GM18517 (cell line): ENCODE results near the gene P4HTM.

Experiments
- ATAC-seq: cut with Tn5 transposase; IDR thresholded peaks from one replicate; pipeline ENCODE4 v1.9.1; 2021; ENCODE audit warnings: mild to moderate bottlenecking, moderate library complexity; ENCODE audit not compliant: unreplicated experiment

The P4HTM gene, protein sequence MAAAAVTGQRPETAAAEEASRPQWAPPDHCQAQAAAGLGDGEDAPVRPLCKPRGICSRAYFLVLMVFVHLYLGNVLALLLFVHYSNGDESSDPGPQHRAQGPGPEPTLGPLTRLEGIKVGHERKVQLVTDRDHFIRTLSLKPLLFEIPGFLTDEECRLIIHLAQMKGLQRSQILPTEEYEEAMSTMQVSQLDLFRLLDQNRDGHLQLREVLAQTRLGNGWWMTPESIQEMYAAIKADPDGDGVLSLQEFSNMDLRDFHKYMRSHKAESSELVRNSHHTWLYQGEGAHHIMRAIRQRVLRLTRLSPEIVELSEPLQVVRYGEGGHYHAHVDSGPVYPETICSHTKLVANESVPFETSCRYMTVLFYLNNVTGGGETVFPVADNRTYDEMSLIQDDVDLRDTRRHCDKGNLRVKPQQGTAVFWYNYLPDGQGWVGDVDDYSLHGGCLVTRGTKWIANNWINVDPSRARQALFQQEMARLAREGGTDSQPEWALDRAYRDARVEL

DNA sequence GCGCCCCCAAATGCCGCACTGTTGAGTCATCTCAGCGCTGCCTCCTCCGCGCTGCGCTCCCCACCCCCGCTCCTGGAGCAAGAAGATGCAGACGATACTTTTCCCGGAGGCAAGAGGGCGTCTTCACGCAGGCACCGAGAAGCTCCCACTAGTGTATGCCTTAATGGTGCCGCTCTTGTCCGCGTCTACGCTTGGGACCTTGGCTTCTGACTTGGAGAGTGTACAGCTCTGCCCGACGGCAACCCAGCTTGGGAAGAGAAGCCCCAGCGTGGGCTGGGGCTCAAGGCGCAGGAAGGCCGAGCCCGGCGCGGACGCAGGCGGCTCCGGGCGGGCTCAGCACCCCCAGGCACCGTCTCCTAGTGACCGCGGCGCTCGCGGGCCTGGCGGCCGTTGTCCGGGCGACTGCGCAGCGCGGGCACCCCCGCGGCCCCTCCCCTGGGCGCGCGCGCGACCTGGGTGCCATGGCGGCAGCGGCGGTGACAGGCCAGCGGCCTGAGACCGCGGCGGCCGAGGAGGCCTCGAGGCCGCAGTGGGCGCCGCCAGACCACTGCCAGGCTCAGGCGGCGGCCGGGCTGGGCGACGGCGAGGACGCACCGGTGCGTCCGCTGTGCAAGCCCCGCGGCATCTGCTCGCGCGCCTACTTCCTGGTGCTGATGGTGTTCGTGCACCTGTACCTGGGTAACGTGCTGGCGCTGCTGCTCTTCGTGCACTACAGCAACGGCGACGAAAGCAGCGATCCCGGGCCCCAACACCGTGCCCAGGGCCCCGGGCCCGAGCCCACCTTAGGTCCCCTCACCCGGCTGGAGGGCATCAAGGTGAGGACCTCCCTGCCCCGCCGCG lies at the start of gene P4HTM:
Gene P4HTM, plus strand, starts transcription at position 446 of the 840 bp plus-strand sequence. Its CDS starts 16 bp downstream, at position 462.
- peak; percentile 54 for ATAC-seq

DNA sequence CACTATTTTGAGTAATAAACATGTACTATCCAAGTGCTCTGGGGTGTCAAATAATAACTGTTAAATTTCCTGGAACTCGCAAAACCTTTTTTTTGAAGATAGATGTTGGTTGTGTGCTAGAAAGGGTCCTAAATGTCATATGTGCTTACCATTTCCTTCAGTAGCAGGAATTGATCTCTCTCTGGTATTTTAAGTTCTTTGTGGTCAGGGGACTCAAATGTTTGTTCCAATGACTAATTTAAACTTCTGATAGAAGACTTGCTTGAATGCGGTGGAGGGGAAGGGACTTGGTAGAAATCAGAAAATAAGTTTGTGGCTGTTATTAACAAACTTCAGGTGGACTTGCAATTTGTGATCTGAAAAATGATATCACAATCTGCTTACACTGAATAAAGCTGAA lies 44.6 kb upstream of the P4HTM start:
- no peak for ATAC-seq

DNA sequence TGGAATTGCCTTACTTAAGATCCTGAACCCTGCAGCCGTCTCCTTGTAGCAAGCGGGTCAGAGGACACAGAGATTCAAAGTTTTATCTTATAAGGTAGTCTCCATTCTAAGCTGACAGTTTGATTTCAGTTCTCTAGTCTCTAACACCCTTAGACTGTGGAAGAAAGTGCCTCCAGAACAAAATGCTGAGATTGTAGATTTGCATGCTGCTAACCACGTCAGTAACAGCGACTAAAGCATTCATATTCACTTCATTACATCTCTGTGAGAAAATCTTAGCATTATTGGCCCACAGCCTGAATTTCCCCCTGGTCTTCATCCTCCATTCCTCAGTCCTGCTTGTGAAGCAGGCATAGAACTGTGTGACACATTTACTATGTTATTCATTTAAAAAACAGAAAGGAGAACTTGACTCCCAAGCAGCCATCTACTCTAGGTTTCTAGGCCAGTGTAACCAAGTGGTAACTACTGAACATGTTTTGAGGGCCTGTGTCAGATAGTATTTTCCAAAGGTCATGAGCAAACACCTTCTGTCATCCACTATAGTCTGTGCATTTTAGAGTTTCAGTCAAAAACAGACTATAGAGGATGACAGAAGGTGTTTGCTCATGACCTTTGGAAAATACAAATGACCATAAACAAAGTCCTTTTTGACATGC lies 44.0 kb upstream of the P4HTM start:
- no peak for ATAC-seq

DNA sequence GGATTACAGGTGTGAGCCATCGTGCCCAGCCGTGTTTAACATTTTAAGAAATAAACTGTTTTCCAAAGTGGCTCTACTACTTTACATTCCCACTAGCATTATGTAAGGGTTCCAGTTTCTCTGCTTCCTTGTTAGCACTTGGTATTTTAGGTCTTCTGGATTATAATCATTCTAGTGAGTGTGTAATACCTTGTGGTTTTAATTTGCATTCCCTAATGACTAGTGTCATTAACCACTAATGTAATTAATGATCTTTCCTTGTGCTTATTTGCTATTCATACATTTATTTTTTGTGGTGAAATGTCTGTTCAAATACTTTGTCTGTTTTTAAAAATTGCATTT lies 40.7 kb upstream of the P4HTM start:
- ATAC-seq, result no peak

DNA sequence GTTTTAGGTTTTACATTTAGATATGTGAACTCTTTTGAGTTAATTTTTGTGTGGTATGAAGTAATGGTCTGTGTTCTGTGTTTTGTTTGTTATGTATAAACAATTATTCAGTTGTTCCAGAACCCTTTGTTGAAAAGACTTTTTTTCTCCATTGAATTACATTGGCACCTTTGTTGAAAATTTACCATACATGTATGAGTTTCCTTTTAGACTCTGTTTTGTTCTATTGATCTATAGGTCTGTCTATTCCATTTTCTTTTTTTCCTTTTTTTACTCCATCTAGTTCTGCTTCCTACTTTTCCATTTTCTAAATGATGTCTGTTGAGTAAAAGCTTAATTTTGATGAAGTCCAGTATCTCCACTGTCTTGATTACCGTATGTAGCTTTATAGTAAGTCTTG lies 40.0 kb upstream of the P4HTM start:
- no peak for ATAC-seq

DNA sequence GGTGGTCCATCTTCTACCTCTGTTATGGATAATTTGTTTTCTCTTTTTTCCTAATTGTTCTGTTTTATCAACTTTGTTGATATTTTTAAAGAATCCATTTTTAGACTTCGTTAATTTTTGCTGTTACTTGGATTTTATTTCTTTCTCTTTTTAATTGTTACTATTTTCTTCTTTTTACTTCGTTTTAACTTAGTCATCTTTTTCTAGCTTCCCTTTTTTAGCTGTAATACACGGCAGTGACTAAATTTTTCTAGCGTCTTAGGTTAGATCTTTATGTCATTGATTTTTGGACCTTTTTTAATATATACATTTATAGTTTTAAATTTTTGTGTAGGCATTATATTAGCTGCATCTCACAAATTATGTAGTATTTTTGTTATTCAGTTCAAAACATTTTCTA lies 38.3 kb upstream of the P4HTM start:
- ATAC-seq, result no peak

DNA sequence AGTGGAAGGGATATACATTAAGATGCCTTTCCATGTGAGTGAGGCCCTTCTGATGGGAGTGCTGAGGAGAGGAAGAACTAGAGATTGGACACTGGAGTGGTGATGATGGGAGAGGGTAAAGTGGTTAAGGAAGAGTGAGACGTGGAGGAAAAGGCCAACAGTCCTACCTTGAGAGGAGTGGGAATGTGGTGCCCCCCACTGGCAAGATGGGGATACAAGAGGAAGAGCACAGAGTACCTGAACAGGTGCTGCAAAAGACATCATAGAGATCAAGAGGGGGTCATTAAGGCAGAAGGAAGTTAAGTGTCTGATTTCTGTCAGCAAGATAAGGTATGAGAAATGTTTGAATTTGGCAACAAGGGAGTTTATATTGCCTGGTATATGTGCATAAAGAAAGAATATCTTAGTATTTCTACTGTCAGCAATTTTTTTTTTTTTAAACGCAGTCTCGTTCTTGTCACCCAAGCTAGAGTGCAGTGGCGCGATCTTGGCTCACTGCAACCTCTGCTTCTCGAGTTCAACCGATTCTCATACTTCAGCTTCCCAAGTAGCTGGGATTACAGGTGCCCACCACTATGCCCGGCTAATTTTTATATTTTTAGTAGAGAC lies 37.4 kb upstream of the P4HTM start:
- no peak for ATAC-seq

DNA sequence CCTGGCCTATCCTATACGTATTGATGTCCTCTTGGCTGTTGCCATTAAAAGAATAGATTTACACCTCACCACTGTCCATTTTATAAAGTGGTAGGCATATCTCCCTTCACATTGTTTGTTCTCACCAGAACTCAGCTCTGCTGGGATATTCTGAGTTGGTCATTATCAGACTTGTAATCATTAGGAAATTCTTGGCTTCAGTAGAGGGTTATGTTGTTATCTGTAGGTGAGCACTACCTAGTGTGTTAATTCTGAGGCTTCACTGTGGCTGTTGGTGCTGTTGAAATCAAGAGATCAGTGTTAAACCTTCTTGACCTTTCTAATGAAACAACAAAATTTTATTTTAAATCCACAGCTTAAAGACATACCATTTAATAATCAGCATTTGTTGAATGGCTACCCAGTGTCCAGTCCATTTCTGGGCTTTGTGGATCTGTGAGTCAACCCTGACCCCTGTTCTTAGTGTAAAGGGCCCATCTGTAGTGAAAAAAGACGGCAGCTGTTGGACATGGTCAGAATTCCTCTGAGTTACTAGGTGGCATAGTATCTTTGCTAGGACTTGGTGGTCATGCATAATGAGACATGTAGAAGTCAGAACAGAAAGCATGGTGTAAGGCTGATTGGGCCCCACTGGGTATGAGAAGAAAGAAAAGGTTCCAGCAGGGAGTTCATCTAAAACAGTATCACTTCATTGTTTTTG lies 32.9 kb upstream of the P4HTM start:
- ATAC-seq, result no peak

DNA sequence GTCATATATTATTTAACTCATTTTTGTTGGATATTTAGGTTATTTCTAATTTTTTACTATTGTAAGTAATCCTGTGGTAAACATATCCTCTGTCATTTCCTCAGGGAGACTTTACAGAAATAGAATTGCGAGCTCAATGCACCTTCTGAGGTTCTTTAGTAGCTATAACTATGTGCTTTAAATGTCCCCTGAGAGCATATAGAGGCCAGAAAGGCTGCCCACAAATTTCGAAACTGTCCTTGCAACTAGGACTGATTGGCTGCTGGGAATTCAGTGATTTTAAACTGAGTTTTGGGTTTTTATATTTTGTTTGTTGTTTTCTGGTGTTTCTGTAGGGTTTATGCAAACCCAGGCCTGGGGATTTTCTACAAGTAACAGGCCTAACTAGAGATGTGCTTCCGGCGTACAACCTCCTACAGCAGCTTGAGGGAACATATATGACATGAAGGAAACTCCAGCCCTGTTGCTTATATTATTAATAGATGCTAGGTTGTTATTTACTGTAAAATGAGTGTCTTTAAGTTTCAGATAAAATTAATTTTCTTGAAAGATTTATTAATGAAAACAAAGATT lies 29.1 kb upstream of the P4HTM start:
- ATAC-seq, result no peak

DNA sequence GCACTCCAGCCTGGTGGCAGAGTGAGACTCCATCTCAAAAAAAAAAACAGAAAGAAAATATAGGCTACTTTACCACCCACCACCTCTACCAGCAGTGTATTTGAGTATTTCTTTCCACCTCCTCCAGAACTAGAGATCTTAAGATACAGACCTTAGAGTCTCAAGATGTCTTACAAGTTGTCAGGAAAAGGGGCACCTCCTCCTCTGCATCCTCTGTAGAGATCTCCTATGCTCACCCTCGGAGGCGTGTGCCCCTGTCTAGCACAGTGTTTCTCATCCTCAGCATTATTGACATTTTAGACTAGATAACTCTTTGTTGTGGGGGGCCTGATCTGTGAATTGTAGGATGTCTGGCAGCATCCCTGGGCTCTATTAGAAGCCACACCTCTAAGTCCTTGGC lies 27.7 kb upstream of the P4HTM start:
- ATAC-seq, result no peak

DNA sequence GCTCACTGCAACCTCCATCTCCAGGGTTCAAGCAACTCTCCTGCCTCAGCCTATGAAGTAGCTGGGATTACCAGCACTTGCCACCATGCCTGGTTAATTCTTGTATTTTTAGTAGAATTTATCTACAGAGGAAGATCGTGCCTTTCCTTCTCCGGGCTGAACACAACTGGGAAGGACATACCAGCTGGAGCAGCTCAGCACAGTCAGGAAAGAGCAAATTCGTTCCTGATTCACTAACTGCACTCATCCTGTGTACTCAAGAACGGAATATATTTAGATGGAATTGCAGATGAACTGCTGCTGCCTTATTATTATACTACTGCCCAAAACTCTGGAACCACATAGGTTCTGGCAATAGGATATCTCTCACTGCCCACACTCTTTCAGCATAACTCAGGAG lies 27.1 kb upstream of the P4HTM start:
- no peak for ATAC-seq

DNA sequence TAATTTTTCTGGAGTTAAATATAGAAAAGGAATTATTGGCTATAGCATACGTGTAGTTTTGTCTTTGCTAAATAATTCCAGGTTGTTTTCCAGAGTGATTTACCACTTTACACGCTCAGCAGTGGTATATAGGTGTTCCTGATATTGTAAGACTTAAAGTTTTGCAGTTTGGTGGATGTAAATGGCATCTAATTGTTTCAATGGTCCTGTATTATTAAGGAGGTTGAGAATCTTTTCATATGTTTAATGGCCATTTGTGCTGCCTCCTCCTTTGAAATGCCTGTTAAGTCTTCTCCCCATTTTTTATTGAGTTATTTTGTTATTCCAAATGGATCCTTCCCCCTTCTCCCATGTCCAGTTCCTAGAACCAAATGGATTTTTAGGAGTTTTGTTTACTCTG lies 26.4 kb upstream of the P4HTM start:
- ATAC-seq, result no peak

DNA sequence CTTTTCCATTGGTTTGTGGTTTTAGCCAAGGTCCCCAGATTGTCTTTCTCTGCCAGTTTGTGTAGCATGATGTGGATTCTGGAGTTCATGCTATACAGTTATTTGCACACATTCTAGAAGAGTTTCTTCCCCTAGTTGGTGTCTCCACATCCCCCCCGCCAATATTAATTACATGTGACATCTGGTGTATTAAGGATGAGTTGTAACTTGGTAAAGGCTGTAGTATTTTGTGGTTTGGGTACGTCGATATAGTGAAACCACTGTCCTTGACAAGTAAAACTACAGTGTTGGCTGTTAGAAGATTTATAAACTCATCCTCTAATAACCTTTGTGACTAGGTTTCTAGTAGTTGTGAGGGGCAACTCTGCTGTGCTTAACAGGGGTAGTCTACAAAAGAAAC lies 23.7 kb upstream of the P4HTM start:
- no peak for ATAC-seq

DNA sequence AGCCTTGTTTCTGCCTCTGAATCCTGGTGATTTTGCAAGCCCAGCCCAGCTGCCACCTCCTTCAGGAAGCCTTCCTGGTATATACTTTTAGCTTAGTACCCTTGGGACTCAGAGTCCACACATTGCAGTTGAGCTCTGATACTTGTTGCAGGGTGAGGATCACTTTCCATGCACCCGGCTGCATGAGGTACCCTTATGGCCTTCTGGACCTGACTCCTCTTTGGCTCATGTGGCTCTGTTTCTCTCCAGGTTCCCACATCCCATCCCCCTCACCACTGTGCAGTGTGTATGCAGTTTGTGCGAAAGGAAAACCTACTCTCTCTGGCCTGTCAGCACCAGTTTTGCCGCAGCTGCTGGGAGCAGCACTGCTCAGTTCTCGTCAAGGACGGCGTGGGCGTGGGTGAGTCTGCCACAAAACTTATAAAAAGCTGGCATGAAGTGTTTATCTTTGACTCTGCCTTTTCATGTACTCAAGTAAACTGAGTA lies 23.1 kb upstream of the P4HTM start:
- ATAC-seq, result no peak

DNA sequence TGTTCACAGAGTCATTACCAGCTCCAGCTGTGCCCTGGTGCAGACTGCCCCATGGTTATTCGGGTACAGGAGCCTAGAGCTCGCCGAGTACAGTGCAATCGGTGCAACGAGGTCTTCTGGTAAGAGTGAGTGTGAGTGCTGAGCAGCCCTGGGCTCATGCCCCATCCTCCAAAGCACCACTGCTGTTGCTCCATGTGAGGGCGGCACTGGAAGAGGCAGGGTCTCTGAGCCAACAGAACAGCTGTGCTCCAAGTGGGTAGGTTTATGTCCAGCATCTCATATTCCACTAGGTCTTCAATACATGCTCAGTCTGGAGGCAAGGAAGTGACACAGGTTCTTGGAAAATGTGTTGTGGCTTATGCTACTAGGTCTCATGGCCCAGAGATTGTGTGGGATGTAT lies 19.5 kb upstream of the P4HTM start:
- ATAC-seq, result no peak

DNA sequence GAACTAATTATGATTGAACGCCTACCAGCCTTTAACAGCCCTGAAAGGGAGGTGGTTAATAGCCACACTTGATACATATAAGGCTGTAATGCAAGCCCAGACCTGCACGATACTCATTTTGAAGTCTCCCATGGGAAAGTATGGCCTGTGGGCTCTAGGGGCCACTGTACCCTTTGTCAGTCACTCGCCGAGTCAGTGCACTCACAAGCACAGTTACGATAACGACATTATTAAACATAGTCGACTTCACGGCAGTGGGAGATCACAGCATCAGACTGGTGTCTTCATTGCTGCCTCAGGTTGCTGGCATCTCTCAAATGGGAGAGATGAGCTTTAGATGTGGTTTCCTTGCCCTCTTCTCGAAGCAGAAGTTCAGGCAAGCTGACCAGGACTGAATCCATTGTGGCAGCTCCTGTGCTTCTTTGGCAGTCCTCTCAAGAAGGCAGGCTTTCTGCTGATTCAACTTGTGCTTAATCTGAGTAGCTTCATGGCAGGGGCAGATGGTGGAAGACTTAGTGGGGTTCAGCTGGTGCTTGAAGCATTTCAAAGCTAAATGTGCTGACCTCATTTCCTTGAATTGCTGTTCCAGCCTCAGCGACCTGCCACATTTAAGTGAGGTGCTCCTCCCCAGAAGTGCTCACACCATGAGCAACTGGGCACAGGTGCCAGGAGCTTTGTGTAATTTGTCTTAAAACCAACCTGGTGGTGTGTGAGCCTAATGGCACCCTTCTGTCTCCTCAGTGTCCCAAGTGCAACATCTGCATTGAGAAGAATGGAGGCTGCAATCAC lies 15.8 kb upstream of the P4HTM start:
- ATAC-seq, result no peak

DNA sequence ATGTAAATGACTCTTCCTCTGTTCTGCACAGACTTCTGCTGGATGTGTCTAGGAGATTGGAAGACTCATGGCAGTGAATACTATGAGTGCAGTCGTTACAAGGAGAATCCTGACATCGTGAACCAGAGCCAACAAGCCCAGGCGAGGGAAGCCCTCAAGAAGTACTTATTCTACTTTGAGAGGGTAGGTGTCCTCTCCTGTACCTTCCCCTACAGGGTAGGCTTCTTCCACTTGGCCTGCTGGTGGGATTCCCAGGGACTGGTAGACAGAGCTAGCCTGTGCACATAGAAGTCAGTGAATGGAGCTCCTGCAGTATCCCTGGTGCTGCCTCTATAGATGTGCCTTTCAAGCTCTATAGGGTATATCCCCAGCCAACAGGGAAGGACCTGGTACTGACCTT lies 10.6 kb upstream of the P4HTM start:
- ATAC-seq, result no peak

DNA sequence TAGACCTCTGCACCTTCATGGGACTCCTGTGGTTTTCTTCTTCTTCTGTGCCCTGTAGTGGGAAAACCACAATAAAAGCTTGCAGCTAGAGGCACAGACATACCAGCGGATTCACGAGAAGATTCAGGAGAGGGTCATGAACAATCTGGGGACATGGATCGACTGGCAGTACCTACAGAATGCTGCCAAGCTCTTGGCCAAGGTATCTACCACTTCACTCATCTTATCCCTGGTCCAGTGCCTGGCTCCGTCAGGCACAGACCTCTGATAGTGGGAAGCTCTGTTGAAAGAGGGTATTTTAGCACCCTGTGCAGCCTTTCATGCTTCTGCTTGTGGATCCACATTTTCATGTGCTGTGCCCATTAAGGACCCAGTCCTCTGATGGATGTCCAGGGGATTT lies 9.7 kb upstream of the P4HTM start:
- ATAC-seq, result no peak

DNA sequence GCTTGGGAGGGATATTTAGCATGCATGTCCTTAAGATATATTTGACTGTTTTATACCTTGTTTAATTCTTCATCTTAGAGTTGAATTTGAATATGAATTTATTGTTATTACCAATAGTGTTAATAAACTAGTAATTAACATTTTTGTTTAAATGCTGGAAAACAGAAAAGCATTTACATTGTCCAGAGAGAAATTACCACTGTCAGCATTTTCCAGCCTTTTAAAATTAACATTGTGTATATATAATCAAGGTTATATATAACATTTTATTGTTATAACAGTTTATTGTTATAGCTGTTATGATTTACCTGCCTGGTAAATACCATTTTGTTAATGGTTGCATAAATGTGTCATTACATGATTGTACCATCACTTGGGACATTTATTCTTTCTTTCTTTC lies 8.0 kb upstream of the P4HTM start:
- no peak for ATAC-seq
